Urinary bladder (tissue), 4 donors: ENCODE measurements around the gene CDH2. TPM values are rescaled to one million over a fixed set of nuclear protein-coding genes. Genes with fewer than 3 reads are reported as not detected.

Experiments used
- DNase-seq: peaks from one replicate; pipeline ENCODE4 v3.0.0-alpha.2; 2015; ENCODE audit errors: extremely low spot score
- H3K27ac ChIP-seq: one replicate; pipeline ENCODE4 v1.5.1; 2013; ENCODE audit warnings: low read depth, mild to moderate bottlenecking, moderate library complexity
- H3K36me3 ChIP-seq: one replicate; pipeline ENCODE4 v1.6.1; 2013; ENCODE audit warnings: mild to moderate bottlenecking, moderate library complexity; ENCODE audit not compliant: insufficient read depth
- H3K4me1 ChIP-seq: one replicate; pipeline ENCODE4 v1.6.1; 2013; ENCODE audit warnings: mild to moderate bottlenecking, moderate library complexity; ENCODE audit not compliant: insufficient read depth
- H3K4me3 ChIP-seq: one replicate; pipeline ENCODE4 v1.5.1; 2013; ENCODE audit warnings: low read depth, low read length
- WGBS: extraction: QIAGEN DNeasy Blood & Tissue Kit; methylation state at CpG from one replicate; pipeline ENCODE4 v1.1.7; 2013; 5-methylcytosine and 5-hydroxymethylcytosine counted together
- polyA plus RNA-seq: library from polyadenylated mRNA; stranded (reverse); fragments of 200-250 nt; gene quantifications from one replicate; pipeline ENCODE4 v1.2.3, GENCODE V29; 2013
- total RNA-seq: library from RNA; depleted of rRNA; stranded (reverse); fragments of >200 nt; gene quantifications from one replicate; pipeline ENCODE4 v1.2.3, GENCODE V29; 2014
- donor health status: healthy with polysubstance abuse.
- donor health status: healthy.

CDH2 gene
- total and polyA plus RNA-seq, 2 donors = 1.8 to 18.7 TPM

- Histone ChIP-seq H3K4me3 (no peak overlapping the region), H3K36me3 (no peaks in the 10 kb centered on the region), H3K27ac (no peak overlapping the region), H3K4me1 (no peaks in the 10 kb centered on the region)
- WGBS = 78% methylated on average over 3 of the region's 3 CpGs
- DNase-seq = no peak
Measured at GRCh38 chr18:28019425-28020108, 157.4 kb downstream of the CDH2 start.

- Histone ChIP-seq H3K36me3 (no peaks in the 10 kb centered on the region), H3K27ac (no peak overlapping the region), H3K4me3 (no peak overlapping the region), H3K4me1 (no peaks in the 10 kb centered on the region)
- DNase-seq = no peak
Measured at GRCh38 chr18:28018351-28018750, 158.6 kb downstream of the CDH2 start.

- Histone ChIP-seq H3K4me1 (no peaks in the 10 kb centered on the region), H3K36me3 (no peaks in the 10 kb centered on the region), H3K4me3 (no peak overlapping the region), H3K27ac (no peak overlapping the region)
- no peak for DNase-seq
- WGBS = 70% methylated on average over 3 of the region's 3 CpGs
Measured at GRCh38 chr18:28015671-28016070, 161.3 kb downstream of the CDH2 start.

- WGBS = 47% methylated on average over 1 of the region's 1 CpG
- Histone ChIP-seq H3K27ac (no peak overlapping the region), H3K36me3 (no peaks in the 10 kb centered on the region), H3K4me1 (no peaks in the 10 kb centered on the region), H3K4me3 (no peak overlapping the region)
- no peak for DNase-seq
Measured at GRCh38 chr18:28013066-28013465, 163.9 kb downstream of the CDH2 start.

- DNase-seq = no peak
- H3K4me3 ChIP-seq = no peak overlapping the region
- no peaks in the 10 kb centered on the region for H3K36me3 ChIP-seq
- no peak overlapping the region for H3K27ac ChIP-seq
- no peaks in the 10 kb centered on the region for H3K4me1 ChIP-seq
Measured at GRCh38 chr18:28012336-28012735, 164.6 kb downstream of the CDH2 start.

- H3K4me1 ChIP-seq = no peaks in the 10 kb centered on the region
- no peaks in the 10 kb centered on the region for H3K36me3 ChIP-seq
- 75% methylated on average over 6 of the region's 6 CpGs for WGBS
- DNase-seq = no peak
- H3K27ac ChIP-seq = no peak overlapping the region
- H3K4me3 ChIP-seq = no peak overlapping the region
Measured at GRCh38 chr18:28009589-28009988, 167.3 kb downstream of the CDH2 start.

- WGBS = 96% methylated on average over 5 of the region's 5 CpGs
- DNase-seq = no peak
Measured at GRCh38 chr18:28007841-28008240, 169.1 kb downstream of the CDH2 start.

GRCh38 chr18:28005164-28005563 lies 171.8 kb downstream of the CDH2 start:
- H3K36me3 ChIP-seq = no peaks in the 10 kb centered on the region
- H3K27ac ChIP-seq = no peak overlapping the region
- DNase-seq = no peak
- H3K4me3 ChIP-seq = no peak overlapping the region
- H3K4me1 ChIP-seq = no peaks in the 10 kb centered on the region
- 89% methylated on average over 7 of the region's 7 CpGs for WGBS

More at GRCh38 chr18:28007841-28008240, 169.1 kb downstream of the CDH2 start:
- no peak overlapping the region for H3K27ac ChIP-seq
- no peaks in the 10 kb centered on the region for H3K4me1 ChIP-seq
- H3K36me3 ChIP-seq = no peaks in the 10 kb centered on the region
- H3K4me3 ChIP-seq = no peak overlapping the region

- H3K27ac ChIP-seq = no peak overlapping the region
- no peak overlapping the region for H3K4me3 ChIP-seq
- WGBS = 51% methylated on average over 1 of the region's 1 CpG
- DNase-seq = no peak
- no peaks in the 10 kb centered on the region for H3K4me1 ChIP-seq
- H3K36me3 ChIP-seq = no peaks in the 10 kb centered on the region
Measured at GRCh38 chr18:28004606-28005005, 172.3 kb downstream of the CDH2 start.

GRCh38 chr18:28003451-28003850 lies 173.5 kb downstream of the CDH2 start:
- no peaks in the 10 kb centered on the region for H3K36me3 ChIP-seq
- H3K4me3 ChIP-seq = no peak overlapping the region
- DNase-seq = no peak
- no peak overlapping the region for H3K27ac ChIP-seq
- no peaks in the 10 kb centered on the region for H3K4me1 ChIP-seq
- WGBS = 91% methylated on average over 5 of the region's 5 CpGs

GRCh38 chr18:28002841-28003240 lies 174.1 kb downstream of the CDH2 start:
- 83% methylated on average over 5 of the region's 5 CpGs for WGBS
- Histone ChIP-seq H3K4me3 (no peak overlapping the region), H3K4me1 (no peaks in the 10 kb centered on the region), H3K27ac (no peak overlapping the region), H3K36me3 (no peaks in the 10 kb centered on the region)
- no peak for DNase-seq

GRCh38 chr18:27996801-27997272 lies 180.1 kb downstream of the CDH2 start:
- 59% methylated on average over 3 of the region's 3 CpGs for WGBS
- DNase-seq = no peak
- Histone ChIP-seq H3K4me3 (no peak overlapping the region), H3K27ac (no peak overlapping the region), H3K36me3 (no peaks in the 10 kb centered on the region), H3K4me1 (no peaks in the 10 kb centered on the region)

GRCh38 chr18:27995770-27996502 lies 181.0 kb downstream of the CDH2 start:
- WGBS = 93% methylated on average over 6 of the region's 6 CpGs
- no peak for DNase-seq
- Histone ChIP-seq H3K4me1 (no peaks in the 10 kb centered on the region), H3K4me3 (no peak overlapping the region), H3K27ac (no peak overlapping the region), H3K36me3 (no peaks in the 10 kb centered on the region)

GRCh38 chr18:27994571-27994970 lies 182.4 kb downstream of the CDH2 start:
- DNase-seq = no peak
- Histone ChIP-seq H3K27ac (no peak overlapping the region), H3K4me1 (no peaks in the 10 kb centered on the region), H3K4me3 (no peak overlapping the region), H3K36me3 (no peaks in the 10 kb centered on the region)
- WGBS = 44% methylated on average over 3 of the region's 3 CpGs
